GM21515 (cell line): Measurements from ENCODE around the gene TNNT1.
A peak's percentile ranks its signal among the peaks of the same experiment; 100 is the strongest.
"Not testable (repeated sequence)": the region's sequence is repeated elsewhere in the genome, so short reads cannot be mapped to it uniquely, and the experiment has no call there.

Experiments used
- ATAC-seq: cut with Tn5 transposase; IDR thresholded peaks from one replicate; pipeline ENCODE4 v1.9.1; 2021; ENCODE audit not compliant: unreplicated experiment

TNNT1 gene, protein sequence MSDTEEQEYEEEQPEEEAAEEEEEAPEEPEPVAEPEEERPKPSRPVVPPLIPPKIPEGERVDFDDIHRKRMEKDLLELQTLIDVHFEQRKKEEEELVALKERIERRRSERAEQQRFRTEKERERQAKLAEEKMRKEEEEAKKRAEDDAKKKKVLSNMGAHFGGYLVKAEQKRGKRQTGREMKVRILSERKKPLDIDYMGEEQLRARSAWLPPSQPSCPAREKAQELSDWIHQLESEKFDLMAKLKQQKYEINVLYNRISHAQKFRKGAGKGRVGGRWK

DNA sequence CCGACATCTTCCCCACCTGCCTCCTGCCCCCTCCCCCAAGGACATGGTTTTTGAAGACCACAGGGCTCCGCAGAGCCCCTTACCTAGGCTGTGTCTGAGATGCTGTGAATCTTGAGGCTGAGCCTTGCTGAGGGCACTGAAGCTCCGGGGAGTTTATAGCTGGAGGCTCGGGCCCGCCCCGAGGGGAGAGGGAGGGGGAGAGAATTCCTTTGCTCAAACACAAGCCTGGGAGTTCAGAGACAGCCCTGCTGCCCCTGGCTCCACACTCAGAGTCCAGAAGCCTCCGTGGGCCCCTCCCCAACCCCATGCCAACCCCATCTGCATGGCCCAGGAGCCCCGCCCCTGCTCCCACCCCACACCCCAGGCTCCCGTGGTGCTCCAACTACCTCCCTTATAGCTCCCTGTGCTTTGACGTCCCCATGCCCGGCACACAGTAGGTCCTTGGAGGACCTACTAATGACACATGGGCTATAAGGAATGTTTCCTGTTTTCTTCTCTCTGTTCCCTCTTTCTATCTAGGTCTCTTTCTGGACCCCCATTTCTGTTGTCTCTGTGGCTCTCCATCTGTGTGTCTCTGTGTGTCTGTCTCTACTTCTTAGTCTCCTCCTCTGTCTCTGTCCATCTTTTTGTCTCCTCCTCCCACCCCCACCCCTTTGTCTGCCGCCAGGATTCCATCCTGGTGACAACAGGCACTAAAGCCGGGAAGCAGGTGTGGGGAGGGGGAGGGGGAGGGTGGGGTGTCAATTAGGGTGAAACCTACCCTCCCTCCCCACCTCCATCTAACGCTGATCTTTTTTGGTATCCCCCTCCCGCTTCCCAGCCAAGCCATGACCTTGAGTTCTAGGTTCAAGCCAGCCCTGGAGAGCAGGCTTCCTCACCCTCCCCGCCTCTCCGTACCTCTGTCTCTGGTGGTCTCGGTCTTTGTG is at the start of gene TNNT1:
TSS of gene TNNT1 (minus strand) at position 129 of the 926 bp plus-strand sequence. CDS start 2,049 bp downstream, outside the sequence.
- ATAC-seq: no peak

DNA sequence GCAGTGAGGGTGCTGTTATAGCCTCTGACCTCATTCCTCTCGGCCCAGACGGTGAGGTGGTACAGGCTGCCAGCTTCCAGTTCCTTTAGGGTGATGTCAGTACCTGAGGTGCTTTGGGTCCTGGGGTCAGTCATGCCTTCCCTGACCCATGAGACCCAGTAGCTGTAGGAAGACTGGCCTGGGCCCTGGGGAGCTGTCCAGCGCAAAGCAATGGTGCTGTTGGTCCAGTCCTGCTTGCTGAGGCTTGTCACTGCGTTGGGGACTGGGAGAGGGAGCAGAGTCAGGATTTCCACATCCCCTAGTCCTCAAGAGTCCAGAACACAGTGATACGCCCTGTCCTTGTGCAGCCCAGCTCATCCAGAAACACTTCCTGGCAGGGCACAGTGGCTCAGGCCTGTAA is 49.6 kb upstream of the TNNT1 start:
- ATAC-seq: no peak

DNA sequence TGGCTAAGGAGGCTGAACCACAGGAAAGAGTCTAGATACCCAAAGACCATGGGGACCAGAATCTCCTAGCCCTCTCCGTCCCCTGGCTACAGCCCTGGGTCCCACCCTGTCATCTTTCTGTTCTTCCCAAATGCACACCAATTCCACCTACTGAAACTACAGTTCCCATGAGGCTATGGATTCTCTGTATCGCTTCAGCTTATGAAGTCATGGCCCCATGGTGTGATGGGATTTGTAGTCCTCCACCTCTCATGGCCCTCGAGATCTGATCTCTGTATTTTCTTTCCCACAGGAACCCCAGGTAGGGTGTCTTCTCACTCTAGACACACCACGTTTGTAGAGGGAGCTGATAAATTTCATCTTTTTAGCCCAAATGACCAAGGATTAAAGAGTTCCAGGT is 48.5 kb upstream of the TNNT1 start:
- no peak for ATAC-seq

DNA sequence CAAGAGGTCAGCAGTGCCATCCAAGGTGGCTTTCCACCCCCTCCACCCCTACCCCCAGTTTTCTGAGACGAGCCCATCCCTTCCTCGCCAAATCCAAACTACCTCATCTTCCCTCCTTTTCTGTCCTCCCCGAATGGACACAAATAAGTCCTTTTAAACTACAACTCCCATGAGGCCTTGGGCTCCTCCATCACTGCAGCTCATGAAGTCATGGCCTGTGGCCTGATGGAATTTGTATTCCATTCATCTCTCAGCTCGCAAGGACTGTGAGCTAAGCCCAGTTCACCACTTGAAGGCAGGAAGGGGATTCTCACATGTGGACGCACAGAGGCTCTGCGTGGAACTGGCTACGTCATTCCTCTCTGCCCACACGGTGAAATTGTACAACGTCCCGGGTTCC is 47.8 kb upstream of the TNNT1 start:
- no peak for ATAC-seq

DNA sequence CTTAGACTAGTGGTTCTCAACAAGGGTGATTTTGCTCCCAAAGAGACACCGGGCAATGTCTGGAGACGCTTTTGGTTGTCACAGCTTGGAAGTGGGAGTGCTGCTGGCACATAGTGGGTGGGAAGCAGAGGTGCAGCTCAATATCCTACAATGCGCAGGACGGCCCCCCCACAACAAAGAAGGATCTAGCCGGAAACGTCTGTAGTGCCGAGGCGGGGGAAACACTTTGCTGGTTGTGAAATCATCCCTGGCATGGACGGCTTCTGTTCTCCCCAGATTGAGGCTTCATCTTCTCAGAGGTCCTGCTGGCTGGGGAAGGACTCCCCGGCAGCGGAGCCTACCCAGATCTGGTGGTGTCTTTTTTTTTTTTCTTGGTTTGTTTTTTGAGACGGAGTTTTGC is 44.5 kb upstream of the TNNT1 start:
- no peak for ATAC-seq

DNA sequence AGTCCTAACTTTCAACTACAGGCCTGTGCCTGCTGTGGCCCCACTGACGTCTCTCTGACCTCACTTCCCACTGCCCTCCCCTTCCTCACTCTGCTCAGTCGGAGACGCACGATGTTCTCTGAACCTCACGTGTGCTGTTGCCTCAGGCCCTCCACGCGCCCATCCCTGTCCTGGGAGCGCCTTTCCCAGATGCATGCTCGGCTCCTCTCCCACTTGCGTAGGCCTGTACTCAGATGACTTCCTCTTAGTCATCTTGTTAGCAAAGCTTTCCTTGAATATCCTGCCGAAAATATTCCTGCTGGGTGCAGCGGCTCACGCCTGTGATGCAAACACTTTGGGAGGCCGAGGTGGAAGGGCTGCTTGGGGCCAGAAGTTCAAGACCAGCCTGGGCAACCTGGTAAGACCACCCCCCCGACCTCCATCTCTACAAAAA is 40.4 kb upstream of the TNNT1 start:
- no peak for ATAC-seq

DNA sequence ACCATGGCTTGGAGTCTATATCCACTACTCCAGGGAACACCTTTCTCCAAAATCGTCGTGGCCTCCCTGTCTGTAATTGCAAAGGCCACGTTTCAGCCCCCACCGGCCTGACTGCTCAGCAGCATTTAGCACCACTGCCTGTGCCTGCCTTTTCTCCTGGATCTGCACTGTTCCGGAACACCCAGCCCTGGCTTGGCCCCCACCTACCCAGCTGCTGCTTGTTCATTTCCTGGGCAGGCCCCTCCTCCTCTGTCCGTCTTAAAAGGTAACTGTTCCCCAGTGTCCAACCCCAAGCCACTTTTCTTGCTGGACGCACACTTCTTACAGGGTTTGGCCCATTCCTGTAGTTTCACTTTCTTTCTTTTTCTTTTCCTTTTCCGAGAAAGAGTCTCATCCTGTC is 39.6 kb upstream of the TNNT1 start:
- ATAC-seq: no peak

DNA sequence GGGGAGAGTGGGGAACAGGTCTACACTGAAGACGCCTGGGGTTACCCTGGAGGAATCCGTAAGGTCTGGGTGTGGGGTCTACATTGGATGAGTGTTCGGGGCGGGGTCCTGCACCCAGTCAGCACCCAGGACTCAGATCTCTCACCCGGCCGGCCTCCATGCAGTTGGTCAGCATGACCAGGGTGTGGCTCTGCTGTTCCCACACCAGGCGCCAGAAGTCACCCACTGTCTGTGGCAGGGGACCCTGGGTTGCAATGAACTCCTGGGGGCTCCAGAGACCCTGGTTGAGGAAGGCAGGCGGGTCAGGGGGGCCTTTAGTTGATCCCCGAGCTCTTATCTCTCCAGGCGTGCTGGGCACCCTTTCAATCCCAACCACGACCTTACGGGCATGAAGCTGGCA is 37.1 kb upstream of the TNNT1 start:
- ATAC-seq: no peak

DNA sequence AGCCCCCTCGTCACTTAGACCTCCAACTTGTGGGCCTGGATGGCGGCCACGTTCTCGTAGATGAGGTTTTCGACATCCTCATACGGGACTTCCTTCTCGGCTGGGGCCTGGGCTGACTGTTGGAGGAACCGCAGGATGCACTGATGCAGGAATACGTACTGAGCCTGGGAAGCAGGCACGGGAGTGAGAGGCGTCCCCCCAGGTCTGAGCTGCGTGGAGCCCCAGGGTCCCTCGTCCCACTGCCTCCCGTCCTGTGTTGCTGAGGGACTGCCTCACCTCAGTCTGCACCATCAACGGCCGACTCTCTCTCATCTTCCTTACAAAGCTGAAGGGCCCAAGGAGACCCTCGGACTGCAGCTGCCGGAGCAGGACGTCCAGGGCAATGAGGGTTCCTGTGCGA is 32.7 kb upstream of the TNNT1 start:
- ATAC-seq: no peak

DNA sequence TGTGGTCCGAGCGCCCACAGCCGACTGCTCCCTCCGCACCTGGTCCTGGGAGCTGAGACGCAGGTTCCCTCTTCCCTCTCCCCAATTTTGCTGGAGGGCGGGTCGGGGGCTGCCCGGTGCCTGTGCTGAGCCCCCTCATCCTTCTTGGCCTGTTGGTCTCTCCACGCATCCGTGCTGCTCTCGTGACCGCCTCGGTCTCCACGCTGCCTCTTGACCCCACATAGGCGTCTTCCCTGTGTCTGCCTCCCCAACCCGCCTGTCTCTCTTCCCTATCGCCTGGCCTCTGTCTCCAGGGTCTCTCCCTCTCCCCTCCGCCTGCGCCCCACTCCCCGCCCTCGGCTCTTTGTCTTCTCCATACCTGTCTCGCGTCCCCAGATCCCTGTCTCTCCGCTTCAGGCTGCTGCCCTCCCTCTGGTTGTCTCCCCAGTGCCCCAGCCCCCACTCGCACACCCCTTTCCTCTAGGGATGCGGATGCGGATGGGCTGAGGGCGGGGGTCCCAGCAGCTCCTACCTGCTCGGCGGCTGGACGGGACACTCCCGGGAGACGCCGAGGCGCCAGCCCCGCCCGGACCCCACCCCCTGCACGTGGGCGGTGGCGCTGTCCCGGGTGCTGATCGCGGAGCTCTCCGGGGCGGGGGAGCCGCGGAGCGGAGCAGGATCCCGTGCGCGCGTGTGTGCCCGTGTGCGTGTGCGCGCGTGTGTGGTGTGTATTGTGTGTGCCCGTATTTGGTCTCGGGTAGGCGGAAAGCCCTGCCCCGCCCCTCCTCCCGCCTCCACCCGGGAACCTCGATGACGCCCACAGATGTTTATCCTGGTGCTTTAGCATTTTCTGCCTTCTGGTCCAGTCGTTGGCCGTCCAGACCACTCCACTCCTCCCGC is 30.8 kb upstream of the TNNT1 start, which contains the start of gene SYT5:
TSS of gene SYT5 (minus strand) at position 684 of the 879 bp plus-strand sequence. CDS start 1,248 bp downstream, outside the sequence.
- ATAC-seq: peak; percentile 11

DNA sequence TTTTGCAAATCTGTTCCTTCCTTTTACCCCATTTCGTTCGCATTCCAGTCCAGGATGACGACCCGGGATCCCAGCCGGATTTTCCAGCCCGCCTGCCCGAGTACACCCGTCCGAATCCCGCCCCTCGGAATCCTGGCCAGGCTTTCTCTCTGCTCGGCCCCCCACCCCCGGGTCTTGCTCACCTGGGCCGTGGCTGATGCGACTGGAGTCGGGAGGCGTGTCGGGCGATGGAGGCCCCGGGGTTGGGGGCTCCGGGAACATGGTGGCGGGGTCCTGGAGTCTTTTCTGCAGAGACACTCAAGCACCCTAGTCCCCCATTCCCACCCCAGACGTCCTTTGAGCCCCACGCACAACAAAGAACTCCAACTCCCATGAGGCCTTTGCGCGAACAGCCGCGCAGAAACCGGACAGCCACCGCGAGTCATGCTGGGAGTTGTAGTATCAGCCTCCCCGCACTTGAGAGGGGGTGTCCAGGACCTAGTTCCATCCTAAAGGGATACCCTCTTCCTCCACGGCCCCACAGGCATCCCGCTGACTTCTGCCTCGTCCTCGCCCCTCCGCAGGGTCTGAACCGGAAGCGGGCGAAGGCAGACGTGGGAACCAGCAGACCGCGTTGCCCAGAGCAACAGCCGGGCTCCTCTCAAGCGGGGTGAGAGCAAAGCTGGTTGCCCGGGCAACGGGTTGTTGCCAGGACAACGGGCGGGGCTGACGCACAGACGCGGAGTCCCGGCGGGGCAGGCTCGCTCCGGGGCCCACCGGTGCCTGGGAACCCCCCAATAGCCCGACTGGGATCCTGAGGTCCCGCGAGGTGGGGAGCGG is 30.0 kb upstream of the TNNT1 start:
- peak; percentile 61 for ATAC-seq

DNA sequence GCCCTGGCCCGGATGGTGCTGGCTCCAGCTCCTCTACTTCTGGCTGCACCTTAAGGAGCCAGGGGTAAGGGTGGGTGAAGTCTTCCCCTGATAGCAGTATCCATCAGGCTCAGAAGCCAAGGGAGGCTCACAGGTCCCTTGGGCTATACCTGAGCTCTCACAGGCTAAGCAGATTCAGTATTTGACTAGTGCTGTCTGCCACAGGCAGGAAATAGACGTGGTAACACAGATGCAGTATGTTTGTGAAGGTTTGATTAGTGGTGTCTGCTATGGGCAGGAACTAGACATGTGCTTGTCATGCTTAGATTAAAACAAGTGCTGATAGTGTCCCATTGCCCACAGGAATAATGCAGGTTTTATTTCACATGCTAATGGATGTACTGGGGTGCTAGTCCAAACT is 27.1 kb upstream of the TNNT1 start:
- no peak for ATAC-seq

DNA sequence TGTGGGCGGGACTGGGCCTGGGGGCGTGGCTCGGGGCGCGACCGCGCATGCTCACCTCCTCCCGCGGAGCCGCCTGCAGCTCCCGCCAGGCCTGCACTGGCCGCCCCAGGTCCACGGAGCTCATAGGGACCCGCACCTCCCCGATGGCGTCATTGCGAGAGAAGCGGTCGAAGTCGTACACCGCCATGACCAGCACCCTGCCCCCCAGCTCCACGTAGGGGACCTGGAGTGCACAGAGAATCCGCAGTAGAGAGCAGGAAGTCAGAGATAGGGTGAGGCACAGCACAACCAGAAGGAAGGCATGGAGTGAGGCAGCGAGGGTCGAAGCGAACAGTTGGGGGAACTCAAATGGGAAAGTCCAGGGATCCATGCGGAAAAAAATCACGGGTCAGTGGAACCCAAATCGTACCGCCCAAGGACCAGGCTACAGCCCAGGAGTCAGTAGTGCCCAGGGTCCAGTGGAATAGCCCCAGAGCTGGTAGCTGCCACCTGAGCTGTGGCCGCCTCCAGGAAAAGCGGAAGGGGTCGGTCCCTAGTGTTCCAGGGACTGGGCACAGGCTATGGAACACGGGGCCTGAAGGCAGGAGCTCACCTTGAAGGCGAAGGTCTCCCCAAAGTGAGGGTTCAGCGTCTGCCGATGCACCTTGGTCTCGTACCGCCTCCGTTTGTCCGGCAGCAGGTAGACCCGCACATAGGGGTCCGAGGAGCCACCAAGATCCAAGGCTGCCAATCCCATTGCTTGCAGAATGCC is 26.3 kb upstream of the TNNT1 start:
- no peak for ATAC-seq

DNA sequence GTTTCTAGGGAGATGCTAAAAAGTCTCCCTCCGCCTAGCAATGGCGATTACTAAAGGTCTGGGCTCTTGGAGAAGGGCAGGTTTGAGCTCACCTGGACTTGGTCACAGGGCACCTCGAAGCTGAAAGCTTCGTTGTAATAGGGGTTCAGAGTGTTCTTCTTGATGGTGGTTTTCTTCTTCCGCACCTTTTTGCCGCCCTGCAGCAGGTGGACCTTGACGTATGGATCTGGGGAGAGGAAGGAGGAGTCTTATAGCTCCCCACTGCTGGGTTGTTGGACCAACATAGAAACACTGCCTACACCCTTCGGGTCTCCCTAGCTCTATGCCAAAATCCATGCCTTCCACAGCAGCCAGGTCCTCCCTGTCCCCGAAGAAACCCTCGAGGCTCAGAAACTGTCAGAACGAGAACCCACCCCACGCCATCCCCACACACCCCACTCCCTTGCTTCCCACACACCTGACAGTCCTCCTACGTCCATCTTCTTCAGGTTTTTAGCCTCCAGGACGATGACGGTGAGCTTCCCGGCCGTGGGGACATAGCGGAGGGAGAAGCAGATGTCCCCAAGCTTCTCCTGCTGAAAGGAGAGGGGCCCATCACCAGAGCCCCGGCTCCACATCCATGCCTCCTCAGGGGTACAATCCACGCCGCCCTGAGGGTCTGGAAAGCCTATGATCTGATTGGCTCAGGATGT is 25.6 kb upstream of the TNNT1 start:
- ATAC-seq: no peak

DNA sequence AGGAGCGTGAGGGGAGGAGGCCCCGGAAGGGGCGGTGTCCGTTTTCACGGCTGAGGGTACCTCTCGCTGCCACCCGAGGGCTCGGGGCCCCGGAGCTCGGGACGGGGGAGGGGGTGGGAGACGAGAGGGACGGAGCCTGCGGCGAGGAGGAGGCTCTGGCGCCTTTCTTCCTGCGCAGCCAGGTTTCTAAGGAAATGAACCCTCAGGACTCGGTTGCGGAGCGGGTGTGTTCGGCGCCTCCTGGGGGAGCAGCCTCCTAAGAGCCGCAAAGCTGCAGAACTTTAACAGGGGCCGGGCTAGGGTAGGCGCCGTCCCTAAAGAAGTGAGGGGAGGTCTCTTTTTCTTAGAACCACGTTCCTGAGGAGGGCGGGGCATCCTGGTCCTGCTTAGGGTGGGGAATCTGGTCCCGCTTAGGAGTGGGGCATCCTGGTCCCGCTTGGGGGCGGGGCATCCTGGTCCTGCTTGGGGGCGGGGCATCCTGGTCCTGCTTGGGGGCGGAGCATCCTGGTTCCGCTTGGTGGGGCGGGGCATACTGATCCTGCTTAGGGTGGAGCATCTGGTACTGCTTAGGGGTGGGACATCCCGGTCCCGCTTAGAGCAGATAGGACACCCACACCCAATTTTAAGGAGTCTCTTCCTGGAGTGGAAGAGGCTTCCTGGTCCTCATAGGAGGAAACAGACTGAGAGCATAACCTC is 24.9 kb upstream of the TNNT1 start:
- ATAC-seq: no peak

DNA sequence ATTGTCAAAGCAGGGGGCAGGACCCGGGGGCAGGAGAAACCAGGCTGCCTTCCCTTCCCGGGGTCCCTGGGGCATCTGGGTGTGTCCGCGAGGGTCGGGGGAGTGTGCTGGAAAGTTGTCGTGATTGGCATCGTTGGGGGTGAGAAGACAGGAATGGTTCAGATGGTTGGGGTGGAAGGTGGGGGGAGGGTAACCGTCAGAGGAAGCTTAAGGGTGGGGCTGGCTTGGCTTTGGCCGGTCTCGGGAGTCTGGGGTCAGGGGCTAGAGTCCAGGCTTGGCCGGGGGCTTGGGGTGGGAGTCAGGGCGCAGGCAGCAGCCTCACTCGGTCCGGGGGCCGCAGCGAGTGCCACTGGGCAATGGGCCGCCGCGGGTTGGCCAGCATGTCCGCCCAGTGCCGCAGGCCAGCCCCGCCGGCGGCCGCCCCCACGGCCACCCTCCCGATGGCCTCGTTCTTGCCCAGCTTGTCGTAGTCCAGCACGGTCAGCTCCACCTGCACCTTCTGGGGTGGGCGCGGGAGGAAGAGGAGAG is 24.2 kb upstream of the TNNT1 start:
- ATAC-seq: no peak

DNA sequence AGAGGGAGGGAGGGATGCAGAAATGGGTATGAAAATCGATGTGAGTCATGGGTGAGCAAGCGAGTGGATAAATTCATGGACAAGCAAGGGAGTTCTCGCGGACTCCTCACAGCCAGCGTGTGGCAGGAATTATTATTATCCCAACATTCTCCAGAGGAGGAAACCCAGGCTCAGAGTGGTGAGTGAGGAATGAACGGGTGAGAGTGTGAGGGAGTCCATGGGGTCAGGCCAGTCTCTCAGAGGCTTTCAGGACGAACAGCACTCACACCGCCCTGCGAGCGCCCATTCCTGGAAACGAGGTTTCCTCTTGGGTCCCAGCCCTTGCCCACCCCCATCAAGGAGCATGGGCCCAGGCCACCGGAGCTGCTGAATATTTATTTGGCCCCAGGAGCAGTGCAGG is 23.7 kb upstream of the TNNT1 start:
- no peak for ATAC-seq

DNA sequence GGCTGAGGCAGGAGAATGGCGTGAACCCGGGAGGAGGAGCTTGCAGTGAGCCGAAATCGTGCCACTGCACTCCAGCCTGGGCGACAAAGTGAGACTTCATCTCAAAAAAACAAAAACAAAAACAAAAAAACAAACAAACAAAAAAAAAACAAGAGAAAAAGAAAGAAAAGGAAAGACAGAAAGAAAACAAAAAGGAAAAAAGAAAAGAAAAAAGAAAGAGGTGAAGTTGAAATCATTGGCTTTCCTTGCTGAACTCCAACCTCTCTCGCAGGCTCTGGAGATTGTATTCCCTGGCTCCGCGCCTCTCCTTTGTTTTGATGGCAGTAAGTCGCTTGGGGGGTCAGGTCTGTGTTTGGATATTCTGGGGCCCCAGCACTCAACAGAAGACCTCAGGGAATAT is 23.3 kb upstream of the TNNT1 start:
- not testable (repeated sequence) for ATAC-seq
